ENCODE results near the gene SYNM. TPM values are rescaled to one million over a fixed set of nuclear protein-coding genes. Genes with fewer than 3 reads are reported as not detected.

The SYNM gene
- total RNA-seq, 1 experiment from 2014 or later = 2.6 TPM

DNA sequence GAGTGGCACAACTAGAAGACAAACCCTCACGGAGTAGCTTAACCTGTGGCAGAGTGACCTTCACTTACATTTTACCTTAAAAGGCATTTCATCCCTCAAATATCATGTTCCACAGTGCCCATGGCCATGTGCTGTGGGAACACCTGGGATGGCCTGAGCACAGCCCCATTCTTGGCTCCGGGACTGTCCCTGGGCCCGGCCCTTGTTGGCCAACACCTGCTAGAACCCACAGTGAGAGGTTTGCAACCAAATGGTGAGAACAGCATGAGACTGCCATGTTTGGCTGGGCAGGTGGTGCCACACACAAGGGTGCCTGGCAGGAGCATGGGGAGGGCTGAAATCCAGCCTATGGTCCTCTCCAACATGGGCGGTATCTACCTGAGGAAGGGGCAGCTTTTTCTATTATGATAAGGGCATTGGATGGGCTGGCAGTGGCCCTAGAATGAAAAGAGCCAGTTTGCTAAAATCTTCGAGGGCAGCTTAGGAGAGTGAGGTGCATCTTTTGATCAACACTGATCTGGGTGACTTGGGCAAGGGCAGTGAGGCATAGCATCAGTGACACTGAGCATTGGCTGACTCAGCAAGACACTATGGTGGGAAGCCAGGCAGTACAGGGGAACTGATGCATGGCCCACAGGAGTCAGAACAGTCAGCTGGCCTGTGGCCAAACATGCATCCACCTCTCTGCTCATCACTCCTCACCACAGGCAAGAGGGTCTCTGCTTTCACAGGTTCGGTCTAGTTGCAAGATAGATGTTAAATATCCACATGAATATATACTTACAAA lies 53.9 kb downstream of the SYNM start:
- no peak for DNase-seq (ENCODE audit: low spot score)
- no TSS peak for BruUV-seq (replicated peaks)
- Histone ChIP-seq H3K4me1 (ENCODE audit: insufficient read depth, low read length, poor library complexity, severe bottlenecking) (no peaks in the 10 kb centered on the region), H3K27ac (ENCODE audit: low read depth, low read length, poor library complexity, severe bottlenecking) (no peak overlapping the region), H3K36me3 (ENCODE audit: insufficient read depth, low read length, poor library complexity, severe bottlenecking) (no peaks in the 10 kb centered on the region), H3K9me3 (ENCODE audit: low read depth, low read length, poor library complexity, severe bottlenecking) (no peaks in the 10 kb centered on the region), H3K4me3 (ENCODE audit: low read depth, low read length, poor library complexity, severe bottlenecking) (no peak overlapping the region), H3K27me3 (replicated peaks; ENCODE audit: insufficient read depth, low read depth, low read length, poor library complexity) (no peaks in the 10 kb centered on the region)
- intact Hi-C loops (cut with micrococcal nuclease; ENCODE audit: unreplicated experiment) = no loop called here
- TF ChIP-seq, protein P1, sequence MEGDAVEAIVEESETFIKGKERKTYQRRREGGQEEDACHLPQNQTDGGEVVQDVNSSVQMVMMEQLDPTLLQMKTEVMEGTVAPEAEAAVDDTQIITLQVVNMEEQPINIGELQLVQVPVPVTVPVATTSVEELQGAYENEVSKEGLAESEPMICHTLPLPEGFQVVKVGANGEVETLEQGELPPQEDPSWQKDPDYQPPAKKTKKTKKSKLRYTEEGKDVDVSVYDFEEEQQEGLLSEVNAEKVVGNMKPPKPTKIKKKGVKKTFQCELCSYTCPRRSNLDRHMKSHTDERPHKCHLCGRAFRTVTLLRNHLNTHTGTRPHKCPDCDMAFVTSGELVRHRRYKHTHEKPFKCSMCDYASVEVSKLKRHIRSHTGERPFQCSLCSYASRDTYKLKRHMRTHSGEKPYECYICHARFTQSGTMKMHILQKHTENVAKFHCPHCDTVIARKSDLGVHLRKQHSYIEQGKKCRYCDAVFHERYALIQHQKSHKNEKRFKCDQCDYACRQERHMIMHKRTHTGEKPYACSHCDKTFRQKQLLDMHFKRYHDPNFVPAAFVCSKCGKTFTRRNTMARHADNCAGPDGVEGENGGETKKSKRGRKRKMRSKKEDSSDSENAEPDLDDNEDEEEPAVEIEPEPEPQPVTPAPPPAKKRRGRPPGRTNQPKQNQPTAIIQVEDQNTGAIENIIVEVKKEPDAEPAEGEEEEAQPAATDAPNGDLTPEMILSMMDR (conservative IDR thresholded peaks at IDR 0.05; ENCODE audit: low read depth, low read length) = no peak
- TF ChIP-seq EZH2 (IDR thresholded peaks at IDR 0.05; ENCODE audit: borderline replicate concordance, low read depth, low read length, poor library complexity, severe bottlenecking) = no peak
- ChIA-PET POLR2A (ENCODE audit: low non-redundant PET) (no interaction called here), CTCF (no interaction called here)

DNA sequence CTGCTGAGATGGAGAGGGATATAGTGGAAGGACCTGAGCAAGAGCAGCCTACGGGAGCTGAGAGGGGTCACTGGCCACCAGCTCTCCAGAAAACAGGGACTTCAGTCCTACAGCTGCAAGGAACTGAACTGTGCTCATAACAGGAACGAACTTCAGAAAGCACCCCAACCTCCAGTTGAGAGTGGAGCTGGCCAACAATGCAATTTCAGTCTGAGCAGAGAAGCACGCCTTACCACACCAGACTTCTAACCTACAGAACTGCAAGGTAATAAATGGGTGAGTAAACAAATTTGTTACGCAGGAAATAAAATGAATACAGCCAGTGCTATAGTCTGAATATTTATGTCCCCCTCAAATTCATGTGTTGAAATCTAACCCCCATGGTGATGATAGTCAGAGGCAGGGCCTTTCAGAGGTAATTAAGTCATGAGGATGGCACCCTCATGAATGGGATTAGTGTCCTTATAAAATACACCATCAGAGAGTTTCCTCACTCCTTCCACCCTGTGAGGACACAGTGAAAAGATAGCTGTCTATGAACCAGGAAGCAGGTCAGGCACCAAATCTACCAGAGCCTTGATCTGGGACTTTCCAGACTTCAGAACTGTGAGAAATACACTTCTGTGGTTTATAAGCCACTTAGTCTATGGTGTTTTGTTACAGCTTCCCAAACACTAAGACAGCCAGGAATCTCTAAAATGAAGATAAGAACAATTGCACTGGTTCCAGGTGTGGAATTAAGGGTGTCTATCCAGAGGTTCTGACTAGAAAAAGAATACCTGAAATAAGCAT lies 58.6 kb downstream of the SYNM start:
- intact Hi-C loops (cut with micrococcal nuclease; ENCODE audit: unreplicated experiment) = no loop called here
- ChIA-PET CTCF (no interaction called here), POLR2A (ENCODE audit: low non-redundant PET) (no interaction called here)
- no peaks in the 10 kb centered on the region for H3K36me3 ChIP-seq (ENCODE audit: insufficient read depth, low read length, poor library complexity, severe bottlenecking)
- peak; percentile 30 for DNase-seq (ENCODE audit: low spot score)
- no peaks in the 10 kb centered on the region for H3K27me3 ChIP-seq (replicated peaks; ENCODE audit: insufficient read depth, low read depth, low read length, poor library complexity)
- H3K9me3 ChIP-seq (ENCODE audit: low read depth, low read length, poor library complexity, severe bottlenecking) = no peaks in the 10 kb centered on the region
- H3K4me3 ChIP-seq (ENCODE audit: low read depth, low read length, poor library complexity, severe bottlenecking) = no peak overlapping the region
- H3K4me1 ChIP-seq (ENCODE audit: insufficient read depth, low read length, poor library complexity, severe bottlenecking) = no peaks in the 10 kb centered on the region
- no peak overlapping the region for H3K27ac ChIP-seq (ENCODE audit: low read depth, low read length, poor library complexity, severe bottlenecking)
- no peak for TF ChIP-seq EZH2 (IDR thresholded peaks at IDR 0.05; ENCODE audit: borderline replicate concordance, low read depth, low read length, poor library complexity, severe bottlenecking)
- TF ChIP-seq, protein P1 (conservative IDR thresholded peaks at IDR 0.05; ENCODE audit: low read depth, low read length) = no peak
- no TSS peak for BruUV-seq (replicated peaks)

DNA sequence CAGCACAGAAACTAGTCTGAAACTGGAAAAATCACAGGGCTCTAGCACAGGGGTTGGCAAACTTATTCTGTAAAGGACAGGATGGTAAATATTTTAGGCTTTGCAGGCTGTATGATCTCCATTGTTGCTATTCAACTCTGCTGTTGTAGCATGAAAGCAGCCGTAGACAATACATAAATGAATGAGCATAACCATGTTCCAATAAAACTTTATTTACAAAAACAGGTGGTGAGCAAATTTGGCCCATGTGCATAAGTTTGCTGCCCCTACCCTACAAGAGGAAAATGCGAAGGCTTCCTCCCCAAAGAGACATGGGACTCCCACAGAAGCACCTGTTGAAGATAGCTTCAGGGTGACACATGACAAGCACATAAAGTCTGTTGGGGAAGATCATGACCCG lies 59.2 kb downstream of the SYNM start:
- Histone ChIP-seq H3K27ac (ENCODE audit: low read depth, low read length, poor library complexity, severe bottlenecking) (no peak overlapping the region), H3K27me3 (replicated peaks; ENCODE audit: insufficient read depth, low read depth, low read length, poor library complexity) (no peaks in the 10 kb centered on the region), H3K36me3 (ENCODE audit: insufficient read depth, low read length, poor library complexity, severe bottlenecking) (no peaks in the 10 kb centered on the region), H3K4me3 (ENCODE audit: low read depth, low read length, poor library complexity, severe bottlenecking) (no peak overlapping the region), H3K9me3 (ENCODE audit: low read depth, low read length, poor library complexity, severe bottlenecking) (no peaks in the 10 kb centered on the region), H3K4me1 (ENCODE audit: insufficient read depth, low read length, poor library complexity, severe bottlenecking) (no peaks in the 10 kb centered on the region)
- intact Hi-C loops (cut with micrococcal nuclease; ENCODE audit: unreplicated experiment) = no loop called here
- no peak for TF ChIP-seq EZH2 (IDR thresholded peaks at IDR 0.05; ENCODE audit: borderline replicate concordance, low read depth, low read length, poor library complexity, severe bottlenecking)
- no TSS peak for BruUV-seq (replicated peaks)
- DNase-seq (ENCODE audit: low spot score) = no peak
- ChIA-PET CTCF (no interaction called here), POLR2A (ENCODE audit: low non-redundant PET) (no interaction called here)

All from A673 (cell line).